GM19455 (cell line): ENCODE data around the gene SPOCK2.

Experiments
- ATAC-seq: cut with Tn5 transposase; IDR thresholded peaks from one replicate; pipeline ENCODE4 v1.9.1; 2021; ENCODE audit not compliant: unreplicated experiment

The SPOCK2 gene

GRCh38 chr10:72088889-72089575 lies 681 bp upstream of the SPOCK2 start:
- no peak for ATAC-seq

GRCh38 chr10:72087392-72087968 lies 871 bp downstream of the SPOCK2 start:
- no peak for ATAC-seq

GRCh38 chr10:72086466-72087391 lies 1.6 kb downstream of the SPOCK2 start:
- ATAC-seq: no peak

GRCh38 chr10:72085864-72086465 lies 2.4 kb downstream of the SPOCK2 start:
- no peak for ATAC-seq

- no peak for ATAC-seq
Measured at GRCh38 chr10:72085166-72085565, 3.2 kb downstream of the SPOCK2 start.

GRCh38 chr10:72083790-72084459 lies 4.4 kb downstream of the SPOCK2 start:
- ATAC-seq: no peak

- ATAC-seq: no peak
Measured at GRCh38 chr10:72082856-72083789, 5.2 kb downstream of the SPOCK2 start.

GRCh38 chr10:72081772-72082590 lies 6.4 kb downstream of the SPOCK2 start:
- ATAC-seq: no peak

GRCh38 chr10:72081210-72081609 lies 7.1 kb downstream of the SPOCK2 start:
- ATAC-seq: no peak

GRCh38 chr10:72080042-72080975 lies 8.0 kb downstream of the SPOCK2 start:
- no peak for ATAC-seq

GRCh38 chr10:72079356-72079755 lies 9.0 kb downstream of the SPOCK2 start:
- no peak for ATAC-seq

GRCh38 chr10:72077275-72077990 lies 10.9 kb downstream of the SPOCK2 start:
- no peak for ATAC-seq

- no peak for ATAC-seq
Measured at GRCh38 chr10:72076756-72077155, 11.6 kb downstream of the SPOCK2 start.

- ATAC-seq: no peak
Measured at GRCh38 chr10:72075376-72076115, 12.8 kb downstream of the SPOCK2 start.

- no peak for ATAC-seq
Measured at GRCh38 chr10:72074574-72075375, 13.6 kb downstream of the SPOCK2 start.
